DMS114 treated with DMSO at 0.1 percent for 48 hours (cell line): ENCODE measurements around the gene SLC18B1.

ENCODE experiments used
- DNase-seq: peaks from one replicate; lab custom pipeline; 2025; ENCODE audit not compliant: unreplicated experiment; lab: John Stamatoyannopoulos, UW

The SLC18B1 gene

GRCh38 chr6:132797951-132798868 lies at the start of gene SLC18B1:
TSS of gene SLC18B1 (minus strand) at chr6:132798637. CDS start at chr6:132798456, 181 bp downstream.
- no peak for DNase-seq

GRCh38 chr6:132843316-132844035 lies 45.0 kb upstream of the SLC18B1 start:
- DNase-seq: no peak

GRCh38 chr6:132841966-132842365 lies 43.5 kb upstream of the SLC18B1 start:
- DNase-seq: no peak

GRCh38 chr6:132832891-132833290 lies 34.5 kb upstream of the SLC18B1 start:
- DNase-seq: no peak

GRCh38 chr6:132830334-132830751 lies 31.9 kb upstream of the SLC18B1 start:
- peak; percentile 35 for DNase-seq

GRCh38 chr6:132820629-132821381 lies 22.4 kb upstream of the SLC18B1 start:
- DNase-seq: no peak

- no peak for DNase-seq
These were observed 21.1 kb upstream of the SLC18B1 start for GRCh38 chr6:132819405-132820161.

- no peak for DNase-seq
These were observed 20.2 kb upstream of the SLC18B1 start for GRCh38 chr6:132818404-132819359.

- no peak for DNase-seq
These were observed 19.3 kb upstream of the SLC18B1 start for GRCh38 chr6:132817554-132818403.

GRCh38 chr6:132816660-132817059 lies 18.2 kb upstream of the SLC18B1 start:
- DNase-seq: no peak

GRCh38 chr6:132814716-132815570 lies 16.5 kb upstream of the SLC18B1 start:
- DNase-seq: no peak

- DNase-seq: no peak
These were observed 14.9 kb upstream of the SLC18B1 start for GRCh38 chr6:132813173-132813856.

- no peak for DNase-seq
These were observed 14.3 kb upstream of the SLC18B1 start for GRCh38 chr6:132812756-132813172.

GRCh38 chr6:132812255-132812732 lies 13.9 kb upstream of the SLC18B1 start:
- DNase-seq: no peak

- DNase-seq: no peak
These were observed 12.8 kb upstream of the SLC18B1 start for GRCh38 chr6:132811276-132811675.

GRCh38 chr6:132805548-132805947 lies 7.1 kb upstream of the SLC18B1 start:
- no peak for DNase-seq

- DNase-seq: no peak
These were observed 5.8 kb upstream of the SLC18B1 start for GRCh38 chr6:132804251-132804650.
